HCT116 (cell line): ENCODE results near the gene COL23A1. TPM values are rescaled to one million over a fixed set of nuclear protein-coding genes. Genes with fewer than 3 reads are reported as not detected.

Experiments used
- ATAC-seq: fragments of 200-7000 bp; cut with Tn5 transposase; 2 replicates; pipeline ENCODE4 v1.9.1; 2020; ENCODE audit warnings: mild to moderate bottlenecking, moderate library complexity
- BruUV-seq: library from RNA; stranded (reverse); fragments of 400-500 nt; replicated peaks from 2 replicates; lab custom pipeline; 2021; lab: Mats Ljungman, UMichigan
- CTCF ChIA-PET: fragments of 300-600 bp; sonication (Branson Sonifier 250); formaldehyde crosslinking; loops from one replicate; lab custom pipeline; 2021; ENCODE audit warnings: antibody characterized with exemption; lab: Charles Lee
- POLR2A ChIA-PET: fragments of 300-600, 350-600 bp; sonication (Branson Sonifier 250); formaldehyde crosslinking; loops from one replicate; lab custom pipeline; 2021; ENCODE audit warnings: antibody characterized with exemption; lab: Charles Lee
- RAD21 ChIA-PET, 2 experiments: fragments of 300-600 bp; sonication (Branson Sonifier 250); formaldehyde crosslinking; loops; one replicate each; lab custom pipeline; 2023; ENCODE audit warnings: low total read pairs in 2 of 2; ENCODE audit not compliant: uncharacterized antibody in 2 of 2, unreplicated experiment in 2 of 2, low non-redundant PET in 1 of 2; lab: Charles Lee
- DNase-seq: peaks from one replicate; pipeline ENCODE4 v3.0.0-alpha.2; 2010; ENCODE audit warnings: low read depth, low spot score
- H2AFZ ChIP-seq: fragments of 200-600 bp; shearing (Covaris generic), sonication (generic); 2 replicates; pipeline ENCODE4 v1.6.1; 2017; ENCODE audit warnings: low read depth, mixed run types, mixed read lengths, antibody characterized with exemption, low read length; ENCODE audit not compliant: poor library complexity, severe bottlenecking
- H3K27ac ChIP-seq: 2 replicates; pipeline ENCODE4 v1.5.1; 2012; ENCODE audit warnings: low read depth, low read length
- H3K27me3 ChIP-seq: fragments of 200-600 bp; sonication (generic); 2 replicates; pipeline ENCODE4 v1.6.1; 2016; ENCODE audit warnings: mixed run types, low read length, mixed read lengths; ENCODE audit not compliant: insufficient read depth
- H3K36me3 ChIP-seq, 2 experiments: fragments of 200-500 bp in 1 of 2; fragments of 200-600 bp in 1 of 2; sonication (Bioruptor generic) in 1 of 2; sonication (generic) in 1 of 2; 2 replicates each; pipeline versions ENCODE4 v1.5.1 to v1.6.1; 2014 to 2016; ENCODE audit warnings: low read length in 2 of 2, inconsistent platforms in 1 of 2, mixed read lengths in 1 of 2, mixed run types in 1 of 2; ENCODE audit not compliant: insufficient read depth in 2 of 2, control insufficient read depth in 1 of 2
- H3K4me1 ChIP-seq, 2 experiments: fragments of 200-600 bp in 1 of 2; sonication (generic) in 1 of 2; 2 replicates each; pipeline versions ENCODE4 v1.5.1 to v1.6.1; 2012 to 2017; ENCODE audit warnings: low read length in 2 of 2, inconsistent platforms in 1 of 2, mild to moderate bottlenecking in 1 of 2, mixed read lengths in 1 of 2, mixed run types in 1 of 2, moderate library complexity in 1 of 2; ENCODE audit not compliant: insufficient read depth in 2 of 2, control insufficient read depth in 1 of 2
- H3K4me2 ChIP-seq: fragments of 200-600 bp; sonication (generic); 2 replicates; pipeline ENCODE4 v1.6.1; 2017; ENCODE audit warnings: mixed run types, low read length, mixed read lengths
- H3K4me3 ChIP-seq, 2 experiments: fragments of 200-600 bp in 1 of 2; sonication (generic) in 1 of 2; replicated peaks in 1 of 2; 2 replicates each; pipeline ENCODE4 v1.5.1; 2011 to 2016; ENCODE audit warnings: low read length in 2 of 2, control low read depth in 1 of 2, low read depth in 1 of 2, mild to moderate bottlenecking in 1 of 2, mixed read lengths in 1 of 2, mixed run types in 1 of 2
- H3K79me2 ChIP-seq: fragments of 200-600 bp; sonication (generic); 2 replicates; pipeline ENCODE4 v1.6.1; 2017; ENCODE audit warnings: mild to moderate bottlenecking, mixed run types, low read length, moderate library complexity, mixed read lengths; ENCODE audit not compliant: insufficient read depth
- H3K9ac ChIP-seq: fragments of 200-600 bp; sonication (generic); 2 replicates; pipeline ENCODE4 v1.6.1; 2016; ENCODE audit warnings: low read length, mixed read lengths
- H3K9me2 ChIP-seq: fragments of 200-600 bp; sonication (generic), shearing (Covaris generic); 2 replicates; pipeline ENCODE4 v1.6.1; 2017; ENCODE audit warnings: mixed run types, mild to moderate bottlenecking, moderate library complexity; ENCODE audit not compliant: insufficient read depth
- H3K9me3 ChIP-seq, 2 experiments: fragments of 200-500 bp in 1 of 2; fragments of 200-600 bp in 1 of 2; sonication (Bioruptor generic) in 1 of 2; sonication (generic) in 1 of 2; 2 replicates each; pipeline ENCODE4 v1.6.1; 2014 to 2017; ENCODE audit warnings: low read length in 2 of 2, mixed read lengths in 2 of 2, inconsistent platforms in 1 of 2, low read depth in 1 of 2, mild to moderate bottlenecking in 1 of 2, mixed run types in 1 of 2, moderate library complexity in 1 of 2; ENCODE audit not compliant: control insufficient read depth in 1 of 2, insufficient read depth in 1 of 2
- H4K20me1 ChIP-seq: fragments of 200-600 bp; sonication (generic), shearing (Covaris generic); 2 replicates; pipeline ENCODE4 v1.6.1; 2017; ENCODE audit warnings: mixed run types, mild to moderate bottlenecking, moderate library complexity; ENCODE audit not compliant: insufficient read depth
- CBX3 ChIP-seq: IDR thresholded peaks from 2 replicates; pipeline ENCODE4 v1.6.1; 2012; ENCODE audit warnings: low read depth
- CTCF ChIP-seq, 3 experiments: fragments of 200-600 bp in 1 of 3; sonication (generic) in 1 of 3; IDR thresholded peaks in 2 of 3; conservative IDR thresholded peaks in 1 of 3; 2 replicates each; pipeline ENCODE4 v1.5.1; 2012 to 2017; ENCODE audit warnings: low read depth in 2 of 3, low read length in 2 of 3, antibody characterized with exemption in 1 of 3, borderline replicate concordance in 1 of 3, control low read depth in 1 of 3, mild to moderate bottlenecking in 1 of 3, mixed read lengths in 1 of 3, mixed run types in 1 of 3, moderate library complexity in 1 of 3; ENCODE audit not compliant: insufficient read depth in 1 of 3
- ELF1 ChIP-seq: IDR thresholded peaks from 2 replicates; pipeline ENCODE4 v1.6.1; 2012; ENCODE audit warnings: low read depth, borderline replicate concordance
- FOSL1 ChIP-seq: IDR thresholded peaks from 2 replicates; pipeline ENCODE4 v1.6.1; 2012; ENCODE audit warnings: low read depth
- JUND ChIP-seq: IDR thresholded peaks from 2 replicates; pipeline ENCODE4 v1.6.1; 2012
- MAX ChIP-seq: IDR thresholded peaks from 2 replicates; pipeline ENCODE4 v1.6.1; 2012
- POLR2A ChIP-seq: IDR thresholded peaks from 2 replicates; pipeline ENCODE4 v1.7.0; 2011; ENCODE audit warnings: borderline replicate concordance; ENCODE audit not compliant: insufficient read depth, insufficient read length; ENCODE audit errors: extremely low read depth
- POLR2AphosphoS5 ChIP-seq: IDR thresholded peaks from 2 replicates; pipeline ENCODE4 v1.6.1; 2011; ENCODE audit warnings: mild to moderate bottlenecking, low read depth, low read length, moderate library complexity
- RAD21 ChIP-seq: IDR thresholded peaks from 2 replicates; pipeline ENCODE4 v1.6.1; 2012; ENCODE audit warnings: low read depth, mild to moderate bottlenecking
- SRF ChIP-seq: IDR thresholded peaks from 2 replicates; pipeline ENCODE4 v1.6.1; 2012; ENCODE audit warnings: low read depth
- YY1 ChIP-seq: IDR thresholded peaks from 2 replicates; pipeline ENCODE4 v1.6.1; 2011; ENCODE audit warnings: low read length, low read depth, moderate library complexity, mild to moderate bottlenecking; ENCODE audit not compliant: insufficient replicate concordance; ENCODE audit errors: extremely low read depth
- ZBTB33 ChIP-seq: IDR thresholded peaks from 2 replicates; pipeline ENCODE4 v1.6.1; 2011; ENCODE audit warnings: mild to moderate bottlenecking, low read length, moderate library complexity; ENCODE audit not compliant: insufficient replicate concordance; ENCODE audit errors: extremely low read depth
- ZFX ChIP-seq: fragments of 450-650 bp; IDR thresholded peaks from 2 replicates; pipeline ENCODE4 v1.6.1; 2017
- intact Hi-C: fragments of 100-400 bp; cut with micrococcal nuclease; formaldehyde crosslinking; loops from 2 replicates; pipeline ENCODE4 v1.10.0; 2022
- total RNA-seq: library from RNA; stranded (reverse); gene quantifications from one replicate; pipeline ENCODE4 v1.2.1, GENCODE V29; 2021; ENCODE audit not compliant: unreplicated experiment
- TF ChIP-seq, protein P1 (sequence below): IDR thresholded peaks from 2 replicates; pipeline ENCODE4 v1.6.1; 2012

Gene COL23A1
- total RNA-seq, 1 experiment from 2014 or later = not detected

- no peak overlapping the region for H3K27ac ChIP-seq
- H3K36me3 ChIP-seq = no peaks in the 10 kb centered on the region
- no peaks in the 10 kb centered on the region for H3K9me2 ChIP-seq
- DNase-seq (no peak), ATAC-seq (no peak)
- RAD21 ChIA-PET = no interaction called here
- CTCF ChIA-PET = no interaction called here
- no peaks in the 10 kb centered on the region for H4K20me1 ChIP-seq
- TF ChIP-seq SRF (no peak), FOSL1 (no peak), ZBTB33 (no peak), YY1 (no peak), ELF1 (no peak), RAD21 (no peak)
- TF ChIP-seq, protein P1, sequence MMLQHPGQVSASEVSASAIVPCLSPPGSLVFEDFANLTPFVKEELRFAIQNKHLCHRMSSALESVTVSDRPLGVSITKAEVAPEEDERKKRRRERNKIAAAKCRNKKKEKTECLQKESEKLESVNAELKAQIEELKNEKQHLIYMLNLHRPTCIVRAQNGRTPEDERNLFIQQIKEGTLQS = no peak
- no peak overlapping the region for H3K4me3 ChIP-seq
- H3K9me3 ChIP-seq = no peaks in the 10 kb centered on the region
- no peak overlapping the region for H3K4me2 ChIP-seq
- POLR2A ChIA-PET = no interaction called here
- no peaks in the 10 kb centered on the region for H3K79me2 ChIP-seq
- no peak overlapping the region for H2AFZ ChIP-seq
- no TSS peak for BruUV-seq
- H3K4me1 ChIP-seq = no peaks in the 10 kb centered on the region
- intact Hi-C loops = no loop called here
- no peak overlapping the region for H3K9ac ChIP-seq
- H3K27me3 ChIP-seq = 0 out of 2 replicates have a peak, but pooled peaks cover 5% of the 10 kb centered on the region
Observed at GRCh38 chr5:178519804-178520203, 70.4 kb downstream of the COL23A1 start.

- H3K9ac ChIP-seq = no peak overlapping the region
- ChIA-PET RAD21 (no interaction called here), POLR2A (no interaction called here), CTCF (no interaction called here)
- no peak for ATAC-seq
- H3K36me3 ChIP-seq = no peaks in the 10 kb centered on the region
- no peak for DNase-seq
- intact Hi-C loops = no loop called here
- H3K4me2 ChIP-seq = no peak overlapping the region
- H3K4me3 ChIP-seq = no peak overlapping the region
- TF ChIP-seq ZBTB33 (no peak), SRF (no peak), CBX3 (no peak), ZFX (no peak), POLR2AphosphoS5 (no peak), CTCF (IDR thresholded peaks at IDR 0.05 in 2 of 3, conservative IDR thresholded peaks at IDR 0.05 in 1 of 3; ENCODE audit: borderline replicate concordance in 1 of 3, insufficient read depth in 1 of 3, low read depth in 2 of 3, low read length in 2 of 3) (no peak), JUND (no peak), ELF1 (no peak), RAD21 (no peak), MAX (no peak), POLR2A (no peak)
- no peaks in the 10 kb centered on the region for H4K20me1 ChIP-seq
- H3K9me3 ChIP-seq = no peaks in the 10 kb centered on the region
- no TSS peak for BruUV-seq
- no peak overlapping the region for H3K27ac ChIP-seq
- H3K9me2 ChIP-seq = no peaks in the 10 kb centered on the region
- no peak overlapping the region for H2AFZ ChIP-seq
- no peaks in the 10 kb centered on the region for H3K4me1 ChIP-seq
- H3K27me3 ChIP-seq = 0 out of 2 replicates have a peak, but pooled peaks cover 7% of the 10 kb centered on the region
- no peaks in the 10 kb centered on the region for H3K79me2 ChIP-seq
Observed at GRCh38 chr5:178519155-178519554, 71.0 kb downstream of the COL23A1 start.
